Heart left ventricle (tissue), 13 donors: ENCODE measurements around the gene ANGPTL4.

Source experiments
- POLR2A ChIP-seq, 2 donors: fragments of 450-650 bp; IDR thresholded peaks; one replicate each; pipeline ENCODE4 v1.6.1; 2017; ENCODE audit warnings: antibody characterized with exemption in 2 of 2, mild to moderate bottlenecking in 2 of 2, moderate library complexity in 2 of 2
- TF ChIP-seq, protein P1 (sequence below), 12 donors: fragments of 200-600 bp; sonication (generic) in 4 of 12; IDR thresholded peaks; one replicate each; pipeline versions ENCODE4 v1.5.0 to v1.8.0; 2018 to 2022; ENCODE audit warnings: antibody characterized with exemption in 12 of 12, mild to moderate bottlenecking in 5 of 12
- donor health status: ischemic (EF 13 %, LVEDD 7.1; RV severe dilation, severe dysfunction).
- donor health status: DM: no; HTN: yes; CAD: no.
- donor health status: DM: no; HTN: no; CAD: no.
- donor health status: ischemic (EF 25% LVEDD 6.9; RV normal size, moderate dysfunction).
- donor health status: ischemic (EF 25% LVEDD 5.7; RV mildly dilated, moderate dysfunction).
- donor health status: ischemic (EF 35%, LVEDD 5.7; RV mildly dilated, moderate dysfunction).
- donor health status: nonischemic (EF 11% LVEDD 7.7; RV severe dilation, severe dysfunction).
- donor health status: DM: yes; HTN: yes; CAD: no.
- donor health status: PGD.
- donor health status: ischemic (EF 29% LVEDD 5.4; RV normal size, mild dysfunction).
- donor health status: nonischemic (EF 23%, LVEDD 6.1; RV moderate dilation, normal function).

DNA sequence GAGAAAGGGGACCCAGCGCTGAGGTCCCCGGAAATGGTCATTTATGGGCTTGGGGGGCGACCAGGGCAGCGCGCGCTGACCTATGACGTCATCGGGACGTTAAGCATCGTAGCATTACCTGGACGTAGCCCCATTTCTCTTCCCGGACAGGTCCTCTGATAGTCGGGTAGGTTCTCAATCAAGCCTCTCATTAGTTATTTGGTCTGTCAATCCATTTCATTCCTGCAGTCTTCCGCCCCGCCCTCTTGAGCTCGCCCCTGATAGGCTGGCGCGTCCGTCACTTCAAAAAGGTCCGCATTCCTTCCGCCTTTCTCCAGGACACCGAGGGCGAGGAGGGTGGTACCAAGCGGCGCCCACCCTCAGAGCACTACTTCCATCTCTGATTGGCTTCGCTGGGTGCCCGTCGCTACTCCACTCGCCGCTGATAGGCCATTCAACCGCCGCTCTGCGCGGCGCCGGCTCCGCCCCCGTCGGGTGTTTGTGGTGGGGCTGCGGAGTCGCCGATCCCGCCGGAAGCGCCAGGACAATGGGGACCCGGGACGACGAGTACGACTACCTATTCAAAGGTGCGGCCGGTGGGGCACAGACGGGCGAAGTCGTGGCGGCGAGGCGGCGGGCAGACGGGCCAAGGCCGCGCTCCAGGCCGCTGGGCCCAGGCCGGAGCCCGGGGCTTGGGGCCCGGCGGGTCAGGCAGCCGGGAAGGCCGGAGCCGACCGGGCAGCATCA is 26.1 kb downstream of the ANGPTL4 start, which contains the start of gene RAB11B:
- TF ChIP-seq, protein P1, sequence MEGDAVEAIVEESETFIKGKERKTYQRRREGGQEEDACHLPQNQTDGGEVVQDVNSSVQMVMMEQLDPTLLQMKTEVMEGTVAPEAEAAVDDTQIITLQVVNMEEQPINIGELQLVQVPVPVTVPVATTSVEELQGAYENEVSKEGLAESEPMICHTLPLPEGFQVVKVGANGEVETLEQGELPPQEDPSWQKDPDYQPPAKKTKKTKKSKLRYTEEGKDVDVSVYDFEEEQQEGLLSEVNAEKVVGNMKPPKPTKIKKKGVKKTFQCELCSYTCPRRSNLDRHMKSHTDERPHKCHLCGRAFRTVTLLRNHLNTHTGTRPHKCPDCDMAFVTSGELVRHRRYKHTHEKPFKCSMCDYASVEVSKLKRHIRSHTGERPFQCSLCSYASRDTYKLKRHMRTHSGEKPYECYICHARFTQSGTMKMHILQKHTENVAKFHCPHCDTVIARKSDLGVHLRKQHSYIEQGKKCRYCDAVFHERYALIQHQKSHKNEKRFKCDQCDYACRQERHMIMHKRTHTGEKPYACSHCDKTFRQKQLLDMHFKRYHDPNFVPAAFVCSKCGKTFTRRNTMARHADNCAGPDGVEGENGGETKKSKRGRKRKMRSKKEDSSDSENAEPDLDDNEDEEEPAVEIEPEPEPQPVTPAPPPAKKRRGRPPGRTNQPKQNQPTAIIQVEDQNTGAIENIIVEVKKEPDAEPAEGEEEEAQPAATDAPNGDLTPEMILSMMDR (IDR thresholded peaks at IDR 0.05) = no peak
- TF ChIP-seq POLR2A (IDR thresholded peaks at IDR 0.05) = peak in 1 of 2 donors; percentile 77
